ENCODE results near the gene C3orf22. TPM values are rescaled to one million over a fixed set of nuclear protein-coding genes. Genes with fewer than 3 reads are reported as not detected.

Gene C3orf22
- total RNA-seq, 1 donor from 2014 or later: not detected

DNA sequence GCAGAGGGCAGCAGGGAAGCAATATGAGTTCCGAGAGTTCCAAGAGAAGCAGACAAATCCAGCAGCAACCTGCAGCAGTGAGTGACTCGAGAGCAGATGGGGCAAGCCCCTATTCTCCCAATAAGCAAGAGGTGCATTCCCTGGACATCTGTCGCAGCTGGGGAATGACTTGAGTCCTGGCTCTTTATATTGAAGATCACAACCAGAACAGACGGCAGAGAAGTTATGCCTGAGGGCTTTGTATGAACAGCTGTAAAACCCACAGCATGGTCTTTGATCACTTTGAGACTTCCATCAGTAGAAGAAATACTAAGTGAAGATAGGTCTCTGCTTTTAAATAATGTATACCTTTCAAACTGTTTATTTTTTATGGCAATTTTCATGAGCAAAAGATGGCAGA is 23.6 kb upstream of the C3orf22 start:
- no peaks in the 10 kb centered on the region for H3K9me3 Mint-ChIP-seq
- no peaks in the 10 kb centered on the region for H3K4me1 Mint-ChIP-seq (ENCODE audit: unreplicated experiment)
- H3K27ac Mint-ChIP-seq: no peak overlapping the region
- no peaks in the 10 kb centered on the region for H3K27me3 Mint-ChIP-seq
- DNase-seq (ENCODE audit: extremely low spot score, unreplicated experiment): no peak
- TF ChIP-seq, protein P1, sequence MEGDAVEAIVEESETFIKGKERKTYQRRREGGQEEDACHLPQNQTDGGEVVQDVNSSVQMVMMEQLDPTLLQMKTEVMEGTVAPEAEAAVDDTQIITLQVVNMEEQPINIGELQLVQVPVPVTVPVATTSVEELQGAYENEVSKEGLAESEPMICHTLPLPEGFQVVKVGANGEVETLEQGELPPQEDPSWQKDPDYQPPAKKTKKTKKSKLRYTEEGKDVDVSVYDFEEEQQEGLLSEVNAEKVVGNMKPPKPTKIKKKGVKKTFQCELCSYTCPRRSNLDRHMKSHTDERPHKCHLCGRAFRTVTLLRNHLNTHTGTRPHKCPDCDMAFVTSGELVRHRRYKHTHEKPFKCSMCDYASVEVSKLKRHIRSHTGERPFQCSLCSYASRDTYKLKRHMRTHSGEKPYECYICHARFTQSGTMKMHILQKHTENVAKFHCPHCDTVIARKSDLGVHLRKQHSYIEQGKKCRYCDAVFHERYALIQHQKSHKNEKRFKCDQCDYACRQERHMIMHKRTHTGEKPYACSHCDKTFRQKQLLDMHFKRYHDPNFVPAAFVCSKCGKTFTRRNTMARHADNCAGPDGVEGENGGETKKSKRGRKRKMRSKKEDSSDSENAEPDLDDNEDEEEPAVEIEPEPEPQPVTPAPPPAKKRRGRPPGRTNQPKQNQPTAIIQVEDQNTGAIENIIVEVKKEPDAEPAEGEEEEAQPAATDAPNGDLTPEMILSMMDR (conservative IDR thresholded peaks at IDR 0.05): no peak
- H3K4me3 Mint-ChIP-seq: no peak overlapping the region
- H3K36me3 Mint-ChIP-seq: no peaks in the 10 kb centered on the region

DNA sequence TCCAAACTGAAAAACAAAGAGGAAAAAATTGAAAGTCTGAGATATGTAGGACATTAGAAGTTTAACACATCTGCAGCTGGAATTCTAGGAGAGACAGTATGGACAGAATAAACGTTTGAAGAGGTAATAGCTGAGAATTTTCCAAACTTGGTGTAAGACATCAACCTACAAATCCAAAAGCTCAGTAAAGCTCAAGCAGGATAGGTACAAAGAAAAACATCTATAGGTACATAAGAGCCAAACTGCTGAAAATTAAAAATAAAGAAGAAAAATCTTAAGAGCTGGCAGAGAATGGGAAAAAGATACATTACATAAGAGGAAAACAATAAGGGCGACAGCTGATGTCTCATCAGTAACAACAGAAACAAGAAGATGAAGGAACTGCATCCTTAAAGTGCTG is 22.8 kb upstream of the C3orf22 start:
- TF ChIP-seq, protein P1 (conservative IDR thresholded peaks at IDR 0.05): no peak
- H3K9me3 Mint-ChIP-seq: no peaks in the 10 kb centered on the region
- no peak for DNase-seq (ENCODE audit: extremely low spot score, unreplicated experiment)
- H3K27me3 Mint-ChIP-seq: no peaks in the 10 kb centered on the region
- H3K4me1 Mint-ChIP-seq (ENCODE audit: unreplicated experiment): no peaks in the 10 kb centered on the region
- no peak overlapping the region for H3K4me3 Mint-ChIP-seq
- H3K27ac Mint-ChIP-seq: no peak overlapping the region
- no peaks in the 10 kb centered on the region for H3K36me3 Mint-ChIP-seq

DNA sequence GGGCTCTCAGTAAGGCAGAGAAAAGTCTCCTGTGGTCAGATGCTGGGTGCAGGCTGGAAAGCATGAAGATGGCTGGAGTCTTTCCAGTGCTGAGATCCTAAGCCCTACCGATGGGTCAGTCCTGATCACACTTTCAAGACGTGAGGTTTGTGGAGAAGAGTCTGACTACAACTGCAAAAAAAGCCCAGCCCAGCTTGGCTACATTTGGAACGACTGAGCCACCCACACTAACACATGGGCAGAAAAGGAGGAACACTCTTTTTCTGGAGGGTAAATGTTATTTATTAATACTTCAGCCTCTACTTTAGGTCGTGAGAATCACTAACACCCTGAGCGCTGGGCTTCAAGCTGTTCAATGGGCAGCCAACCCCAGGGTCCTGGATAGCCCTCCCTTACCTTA is 22.0 kb upstream of the C3orf22 start:
- TF ChIP-seq, protein P1 (conservative IDR thresholded peaks at IDR 0.05): no peak

DNA sequence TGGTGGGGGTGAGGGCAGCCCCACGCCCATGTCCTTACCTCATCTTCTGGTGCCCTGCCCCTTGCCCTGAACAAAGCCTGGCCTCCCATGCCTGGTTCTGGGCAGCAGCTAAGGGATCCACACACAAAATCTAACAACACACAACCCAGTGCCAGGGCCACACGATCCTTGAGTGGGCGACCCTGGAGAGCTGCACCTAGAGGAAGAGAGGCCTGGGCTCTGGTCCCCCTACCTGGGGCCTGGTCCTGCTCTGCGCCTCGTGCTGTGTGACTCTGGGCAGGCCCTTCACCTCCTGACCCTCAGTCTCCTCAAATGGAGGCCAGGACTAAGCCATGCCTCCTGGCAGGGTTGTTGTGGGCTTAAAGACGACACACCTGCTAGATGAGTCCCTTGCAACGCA is 20.0 kb upstream of the C3orf22 start:
- H3K4me3 Mint-ChIP-seq: no peak overlapping the region
- TF ChIP-seq, protein P1 (conservative IDR thresholded peaks at IDR 0.05): no peak
- no peaks in the 10 kb centered on the region for H3K9me3 Mint-ChIP-seq
- no peak for DNase-seq (ENCODE audit: extremely low spot score, unreplicated experiment)
- no peaks in the 10 kb centered on the region for H3K36me3 Mint-ChIP-seq
- H3K4me1 Mint-ChIP-seq (ENCODE audit: unreplicated experiment): no peaks in the 10 kb centered on the region
- no peaks in the 10 kb centered on the region for H3K27me3 Mint-ChIP-seq
- H3K27ac Mint-ChIP-seq: no peak overlapping the region

More for the DNA sequence above, 22.0 kb upstream of the C3orf22 start:
- Mint-ChIP-seq H3K4me1 (ENCODE audit: unreplicated experiment) (no peaks in the 10 kb centered on the region), H3K27me3 (no peaks in the 10 kb centered on the region), H3K4me3 (no peak overlapping the region), H3K27ac (no peak overlapping the region), H3K36me3 (no peaks in the 10 kb centered on the region), H3K9me3 (no peaks in the 10 kb centered on the region)
- no peak for DNase-seq (ENCODE audit: extremely low spot score, unreplicated experiment)

DNA sequence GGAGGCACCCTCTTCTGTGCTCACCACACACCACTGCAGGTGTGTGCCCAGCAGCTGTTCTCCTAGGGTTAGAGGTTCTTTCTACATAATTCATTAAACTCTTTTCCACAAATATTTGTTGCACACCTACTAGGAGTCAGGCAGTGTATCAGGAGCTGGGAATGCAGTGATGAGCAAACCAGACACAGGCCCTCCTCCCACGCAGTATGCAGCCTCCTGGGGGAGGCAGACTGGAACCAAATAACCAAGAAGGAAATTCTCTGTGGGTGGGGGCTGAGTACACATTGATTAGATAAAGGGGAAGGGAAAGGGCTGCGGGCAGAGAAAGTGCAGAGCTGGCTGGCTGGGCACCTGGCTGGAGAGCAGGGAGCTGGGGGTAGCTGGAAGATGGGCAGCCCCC is 18.5 kb upstream of the C3orf22 start:
- DNase-seq (ENCODE audit: extremely low spot score, unreplicated experiment): no peak
- TF ChIP-seq, protein P1 (conservative IDR thresholded peaks at IDR 0.05): no peak
- H3K27ac Mint-ChIP-seq: no peak overlapping the region

More for the DNA sequence above, 18.5 kb upstream of the C3orf22 start:
- Mint-ChIP-seq H3K36me3 (no peaks in the 10 kb centered on the region), H3K9me3 (no peaks in the 10 kb centered on the region), H3K4me1 (ENCODE audit: unreplicated experiment) (no peaks in the 10 kb centered on the region), H3K4me3 (no peak overlapping the region), H3K27me3 (no peaks in the 10 kb centered on the region)

Data from type B pancreatic cell (in vitro differentiated cells).